ENCODE results near the gene PTPRN2. TPM values are rescaled to one million over a fixed set of nuclear protein-coding genes. Genes with fewer than 3 reads are reported as not detected.

The PTPRN2 gene
- total RNA-seq, 1 donor from 2014 or later, result 1.8 TPM

DNA sequence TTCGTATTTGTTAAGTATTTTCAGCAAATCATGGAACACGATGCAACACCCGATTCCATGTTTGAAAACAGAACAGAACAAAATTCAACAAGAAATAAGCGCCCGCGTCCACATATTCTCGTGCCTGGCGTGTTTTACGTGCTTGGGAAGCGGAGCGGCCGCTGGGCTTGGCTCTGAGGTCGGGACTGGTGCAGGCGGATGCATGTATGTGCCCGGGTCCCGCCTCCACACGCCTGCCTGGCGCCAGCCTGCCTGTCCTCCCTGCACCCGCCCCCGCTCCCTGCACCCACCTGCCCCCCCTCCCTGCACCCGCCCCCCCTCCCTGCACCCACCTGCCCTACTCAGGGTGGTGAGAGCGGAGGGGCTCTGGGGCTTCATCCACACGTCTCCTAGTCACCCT is 796.4 kb downstream of the PTPRN2 start:
- no peaks in the 10 kb centered on the region for H3K27me3 Mint-ChIP-seq
- CTCF ChIA-PET, result no interaction called here
- intact Hi-C loops (cut with micrococcal nuclease), result no loop called here

DNA sequence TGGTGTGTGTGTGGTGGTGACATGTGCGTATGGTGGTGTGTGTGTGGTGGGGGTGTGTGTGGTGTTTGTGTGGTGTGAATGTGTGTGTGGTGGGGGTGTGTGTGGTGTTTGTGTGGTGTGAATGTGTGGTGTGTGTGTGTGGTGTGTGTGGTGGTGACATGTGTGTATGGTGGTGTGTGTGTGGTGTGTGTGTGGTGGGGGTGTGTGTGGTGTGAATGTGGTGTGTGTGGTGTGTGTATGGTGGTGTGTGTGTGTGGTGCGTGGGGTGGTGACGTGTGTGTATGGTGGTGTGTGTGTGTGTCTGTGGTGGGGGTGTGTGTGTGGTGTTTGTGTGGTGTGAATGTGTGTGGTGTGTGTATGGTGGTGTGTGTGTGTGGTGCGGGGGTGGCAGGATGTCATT is 797.7 kb downstream of the PTPRN2 start:
- CTCF ChIA-PET, result no interaction called here
- ATAC-seq (ENCODE audit: low read depth), result no peak
- H3K9me3 Mint-ChIP-seq, result peaks cover 2% of the 10 kb centered on the region
- no peak overlapping the region for H3K27ac Mint-ChIP-seq
- H3K27me3 Mint-ChIP-seq, result no peaks in the 10 kb centered on the region
- intact Hi-C loops (cut with micrococcal nuclease), result no loop called here
- TF ChIP-seq, protein P1, sequence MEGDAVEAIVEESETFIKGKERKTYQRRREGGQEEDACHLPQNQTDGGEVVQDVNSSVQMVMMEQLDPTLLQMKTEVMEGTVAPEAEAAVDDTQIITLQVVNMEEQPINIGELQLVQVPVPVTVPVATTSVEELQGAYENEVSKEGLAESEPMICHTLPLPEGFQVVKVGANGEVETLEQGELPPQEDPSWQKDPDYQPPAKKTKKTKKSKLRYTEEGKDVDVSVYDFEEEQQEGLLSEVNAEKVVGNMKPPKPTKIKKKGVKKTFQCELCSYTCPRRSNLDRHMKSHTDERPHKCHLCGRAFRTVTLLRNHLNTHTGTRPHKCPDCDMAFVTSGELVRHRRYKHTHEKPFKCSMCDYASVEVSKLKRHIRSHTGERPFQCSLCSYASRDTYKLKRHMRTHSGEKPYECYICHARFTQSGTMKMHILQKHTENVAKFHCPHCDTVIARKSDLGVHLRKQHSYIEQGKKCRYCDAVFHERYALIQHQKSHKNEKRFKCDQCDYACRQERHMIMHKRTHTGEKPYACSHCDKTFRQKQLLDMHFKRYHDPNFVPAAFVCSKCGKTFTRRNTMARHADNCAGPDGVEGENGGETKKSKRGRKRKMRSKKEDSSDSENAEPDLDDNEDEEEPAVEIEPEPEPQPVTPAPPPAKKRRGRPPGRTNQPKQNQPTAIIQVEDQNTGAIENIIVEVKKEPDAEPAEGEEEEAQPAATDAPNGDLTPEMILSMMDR (IDR thresholded peaks at IDR 0.05), result no peak
- DNase-seq, result no peak
- H3K4me1 Mint-ChIP-seq, result no peaks in the 10 kb centered on the region
- POLR2A ChIA-PET, result no interaction called here
- H3K4me3 Mint-ChIP-seq, result no peak overlapping the region
- no peaks in the 10 kb centered on the region for H3K36me3 Mint-ChIP-seq (ENCODE audit: low read depth)

More for the DNA sequence above, 796.4 kb downstream of the PTPRN2 start:
- peaks cover 2% of the 10 kb centered on the region for H3K9me3 Mint-ChIP-seq
- no peaks in the 10 kb centered on the region for H3K36me3 Mint-ChIP-seq (ENCODE audit: low read depth)
- DNase-seq (no peak), ATAC-seq (ENCODE audit: low read depth) (no peak)
- H3K4me3 Mint-ChIP-seq, result no peak overlapping the region
- POLR2A ChIA-PET, result no interaction called here
- H3K4me1 Mint-ChIP-seq, result no peaks in the 10 kb centered on the region
- H3K27ac Mint-ChIP-seq, result no peak overlapping the region
- TF ChIP-seq, protein P1 (IDR thresholded peaks at IDR 0.05), result no peak

DNA sequence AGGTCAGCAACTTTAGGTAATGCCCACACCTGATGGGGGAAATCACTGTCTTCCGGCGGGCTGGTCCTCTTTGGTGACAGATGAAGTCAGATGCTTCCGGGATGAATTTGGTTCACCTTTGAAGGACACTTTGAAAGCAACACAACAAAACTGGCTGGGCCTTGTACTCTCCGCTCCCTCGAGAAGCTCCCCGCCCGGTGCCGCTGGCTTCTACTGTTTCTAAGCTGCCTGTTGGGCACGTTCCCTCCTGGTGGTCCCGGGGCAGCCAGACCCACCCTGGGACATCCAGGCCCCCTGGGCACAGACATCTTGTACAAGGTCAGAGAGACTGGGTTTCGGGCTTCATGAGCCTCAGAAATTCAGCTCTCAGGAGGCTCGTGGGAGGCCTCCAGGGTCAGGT is 798.5 kb downstream of the PTPRN2 start:
- intact Hi-C loops (cut with micrococcal nuclease), result no loop called here
- H3K9me3 Mint-ChIP-seq, result peaks cover 2% of the 10 kb centered on the region
- no peaks in the 10 kb centered on the region for H3K4me1 Mint-ChIP-seq
- ATAC-seq (ENCODE audit: low read depth) (no peak), DNase-seq (no peak)
- no peak overlapping the region for H3K4me3 Mint-ChIP-seq
- no peaks in the 10 kb centered on the region for H3K27me3 Mint-ChIP-seq
- CTCF ChIA-PET, result no interaction called here
- no peak overlapping the region for H3K27ac Mint-ChIP-seq
- POLR2A ChIA-PET, result no interaction called here
- TF ChIP-seq, protein P1 (IDR thresholded peaks at IDR 0.05), result no peak
- H3K36me3 Mint-ChIP-seq (ENCODE audit: low read depth), result no peaks in the 10 kb centered on the region

DNA sequence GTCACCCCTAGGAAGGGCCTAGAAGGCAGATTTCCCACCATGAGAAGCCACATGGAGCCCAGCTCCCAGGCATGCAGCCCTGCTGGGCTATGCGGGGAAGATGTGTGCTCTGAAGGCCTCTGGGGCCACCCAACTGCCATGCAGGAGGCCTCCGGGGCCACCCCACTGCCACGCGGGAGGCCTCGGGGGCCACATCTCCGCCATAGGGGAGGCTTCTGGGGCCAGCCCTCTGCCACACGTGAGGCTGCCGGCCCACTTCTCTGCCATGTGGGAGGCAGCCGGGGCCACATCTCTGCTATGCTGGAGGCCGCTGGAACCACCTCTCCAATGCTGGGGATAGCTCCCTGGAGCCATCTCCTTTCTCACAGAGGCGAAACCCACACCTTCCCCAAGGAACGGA is 799.0 kb downstream of the PTPRN2 start:
- no peak for DNase-seq
- Mint-ChIP-seq H3K27me3 (no peaks in the 10 kb centered on the region), H3K4me1 (no peaks in the 10 kb centered on the region), H3K36me3 (ENCODE audit: low read depth) (no peaks in the 10 kb centered on the region), H3K27ac (no peak overlapping the region), H3K9me3 (peaks cover 2% of the 10 kb centered on the region), H3K4me3 (no peak overlapping the region)
- ATAC-seq (ENCODE audit: low read depth), result no peak
- ChIA-PET POLR2A (no interaction called here), CTCF (no interaction called here)
- intact Hi-C loops (cut with micrococcal nuclease), result no loop called here
- TF ChIP-seq, protein P1 (IDR thresholded peaks at IDR 0.05), result no peak

DNA sequence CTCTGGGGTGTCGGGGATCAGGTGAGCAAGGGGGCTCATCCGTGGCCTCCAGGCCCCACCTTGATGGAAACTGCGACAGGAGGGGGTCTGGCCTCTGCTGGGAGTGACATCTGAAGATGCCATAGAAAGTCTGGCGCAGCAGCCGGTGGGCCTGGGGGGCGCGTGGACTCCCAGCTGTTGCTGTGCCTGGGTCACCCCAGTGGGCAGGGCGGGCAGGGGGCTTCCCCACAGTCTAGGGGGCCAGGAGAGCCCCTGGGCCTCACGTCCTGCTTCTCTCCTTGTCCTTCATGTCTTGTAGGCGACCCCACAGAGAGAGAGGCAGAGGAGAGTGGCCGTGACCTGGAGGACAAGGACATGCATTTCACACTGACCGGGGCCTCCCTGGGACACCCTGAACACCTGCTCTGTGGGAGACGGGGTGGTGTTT is 800.3 kb downstream of the PTPRN2 start:
- CTCF ChIA-PET, result no interaction called here
- H3K4me1 Mint-ChIP-seq, result no peaks in the 10 kb centered on the region
- TF ChIP-seq, protein P1 (IDR thresholded peaks at IDR 0.05), result no peak
- peaks cover 2% of the 10 kb centered on the region for H3K9me3 Mint-ChIP-seq
- intact Hi-C loops (cut with micrococcal nuclease), result no loop called here
- ATAC-seq (ENCODE audit: low read depth), result no peak
- POLR2A ChIA-PET, result no interaction called here
- H3K27me3 Mint-ChIP-seq, result no peaks in the 10 kb centered on the region
- H3K4me3 Mint-ChIP-seq, result no peak overlapping the region
- H3K36me3 Mint-ChIP-seq (ENCODE audit: low read depth), result no peaks in the 10 kb centered on the region
- no peak for DNase-seq
- no peak overlapping the region for H3K27ac Mint-ChIP-seq
